ENCODE results near the gene SLC25A13.

SLC25A13 gene

GRCh38 chr7:96188174-96188581, 133.7 kb downstream of the SLC25A13 start:
- TF ChIP-seq POLR2AphosphoS5 (IDR thresholded peaks at IDR 0.05; ENCODE audit: low read depth, low read length) (no peak), SIN3A (IDR thresholded peaks at IDR 0.05; ENCODE audit: borderline replicate concordance, insufficient read depth, low read length) (no peak), FOXP2 (optimal IDR thresholded peaks at IDR 0.05; ENCODE audit: borderline replicate concordance, extremely low read depth, extremely low read length, insufficient read depth) (no peak), TAF1 (IDR thresholded peaks at IDR 0.05; ENCODE audit: borderline replicate concordance, insufficient read depth, low read length) (no peak)
- TF ChIP-seq, protein P1, sequence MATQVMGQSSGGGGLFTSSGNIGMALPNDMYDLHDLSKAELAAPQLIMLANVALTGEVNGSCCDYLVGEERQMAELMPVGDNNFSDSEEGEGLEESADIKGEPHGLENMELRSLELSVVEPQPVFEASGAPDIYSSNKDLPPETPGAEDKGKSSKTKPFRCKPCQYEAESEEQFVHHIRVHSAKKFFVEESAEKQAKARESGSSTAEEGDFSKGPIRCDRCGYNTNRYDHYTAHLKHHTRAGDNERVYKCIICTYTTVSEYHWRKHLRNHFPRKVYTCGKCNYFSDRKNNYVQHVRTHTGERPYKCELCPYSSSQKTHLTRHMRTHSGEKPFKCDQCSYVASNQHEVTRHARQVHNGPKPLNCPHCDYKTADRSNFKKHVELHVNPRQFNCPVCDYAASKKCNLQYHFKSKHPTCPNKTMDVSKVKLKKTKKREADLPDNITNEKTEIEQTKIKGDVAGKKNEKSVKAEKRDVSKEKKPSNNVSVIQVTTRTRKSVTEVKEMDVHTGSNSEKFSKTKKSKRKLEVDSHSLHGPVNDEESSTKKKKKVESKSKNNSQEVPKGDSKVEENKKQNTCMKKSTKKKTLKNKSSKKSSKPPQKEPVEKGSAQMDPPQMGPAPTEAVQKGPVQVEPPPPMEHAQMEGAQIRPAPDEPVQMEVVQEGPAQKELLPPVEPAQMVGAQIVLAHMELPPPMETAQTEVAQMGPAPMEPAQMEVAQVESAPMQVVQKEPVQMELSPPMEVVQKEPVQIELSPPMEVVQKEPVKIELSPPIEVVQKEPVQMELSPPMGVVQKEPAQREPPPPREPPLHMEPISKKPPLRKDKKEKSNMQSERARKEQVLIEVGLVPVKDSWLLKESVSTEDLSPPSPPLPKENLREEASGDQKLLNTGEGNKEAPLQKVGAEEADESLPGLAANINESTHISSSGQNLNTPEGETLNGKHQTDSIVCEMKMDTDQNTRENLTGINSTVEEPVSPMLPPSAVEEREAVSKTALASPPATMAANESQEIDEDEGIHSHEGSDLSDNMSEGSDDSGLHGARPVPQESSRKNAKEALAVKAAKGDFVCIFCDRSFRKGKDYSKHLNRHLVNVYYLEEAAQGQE (IDR thresholded peaks at IDR 0.05; ENCODE audit: insufficient read depth in 1 of 2, low read depth in 2 of 2, low read length in 2 of 2), result no peak

DNA sequence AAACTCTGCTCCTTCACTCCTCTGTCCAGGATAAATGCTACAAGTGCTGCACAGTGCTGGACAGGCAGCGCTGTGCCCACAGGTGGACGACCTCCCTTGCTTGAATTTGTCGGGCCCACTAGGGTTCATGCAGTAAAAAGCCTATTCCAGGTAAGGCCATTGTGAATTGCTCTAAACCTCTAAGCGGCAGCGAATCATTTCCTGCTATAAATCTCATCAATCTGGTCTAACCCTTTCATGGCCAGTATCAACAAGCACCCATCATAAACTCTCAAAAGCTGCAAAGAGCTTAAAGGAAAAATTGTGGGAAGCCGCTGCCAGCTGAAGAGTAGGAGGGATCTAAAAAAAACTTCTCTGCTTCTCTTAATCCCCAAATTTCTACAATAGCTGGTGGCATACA, 134.2 kb downstream of the SLC25A13 start:
- TF ChIP-seq FOXP2 (optimal IDR thresholded peaks at IDR 0.05; ENCODE audit: borderline replicate concordance, extremely low read depth, extremely low read length, insufficient read depth), result no peak
- no peak for TF ChIP-seq SIN3A (IDR thresholded peaks at IDR 0.05; ENCODE audit: borderline replicate concordance, insufficient read depth, low read length)
- no peak for TF ChIP-seq TAF1 (IDR thresholded peaks at IDR 0.05; ENCODE audit: borderline replicate concordance, insufficient read depth, low read length)
- TF ChIP-seq, protein P1 (IDR thresholded peaks at IDR 0.05; ENCODE audit: insufficient read depth in 1 of 2, low read depth in 2 of 2, low read length in 2 of 2), result no peak
- TF ChIP-seq POLR2AphosphoS5 (IDR thresholded peaks at IDR 0.05; ENCODE audit: low read depth, low read length), result no peak

GRCh38 chr7:96184783-96185182, 137.1 kb downstream of the SLC25A13 start:
- TF ChIP-seq TAF1 (IDR thresholded peaks at IDR 0.05; ENCODE audit: borderline replicate concordance, insufficient read depth, low read length) (no peak), FOXP2 (optimal IDR thresholded peaks at IDR 0.05; ENCODE audit: borderline replicate concordance, extremely low read depth, extremely low read length, insufficient read depth) (no peak), SIN3A (IDR thresholded peaks at IDR 0.05; ENCODE audit: borderline replicate concordance, insufficient read depth, low read length) (no peak), POLR2AphosphoS5 (IDR thresholded peaks at IDR 0.05; ENCODE audit: low read depth, low read length) (no peak)
- TF ChIP-seq, protein P1 (IDR thresholded peaks at IDR 0.05; ENCODE audit: insufficient read depth in 1 of 2, low read depth in 2 of 2, low read length in 2 of 2), result no peak

DNA sequence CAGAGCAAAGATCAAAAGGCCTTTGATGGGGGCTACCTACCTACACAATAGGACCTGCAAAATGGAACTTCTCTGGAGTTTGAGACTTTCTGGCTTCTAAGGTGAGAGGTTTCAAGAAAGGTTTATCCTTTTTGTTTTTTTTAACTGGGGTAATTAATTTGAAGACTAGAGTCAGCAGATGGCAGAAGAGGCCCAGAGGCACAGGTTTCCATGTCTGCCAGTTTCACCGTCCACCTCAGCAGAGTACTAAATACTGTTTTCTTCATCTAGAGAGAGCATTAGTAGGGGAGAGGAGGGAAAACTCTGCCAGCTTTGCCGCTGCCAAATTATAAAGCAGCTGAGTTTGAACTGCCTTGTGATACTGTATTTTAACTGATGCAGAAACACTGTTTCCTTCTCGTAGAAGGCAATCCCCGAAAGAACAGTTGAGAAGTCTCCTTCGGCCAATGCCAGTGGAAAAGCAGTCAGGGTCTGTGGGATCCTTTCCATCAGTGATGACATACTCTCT, 138.7 kb downstream of the SLC25A13 start:
- TF ChIP-seq TAF1 (IDR thresholded peaks at IDR 0.05; ENCODE audit: borderline replicate concordance, insufficient read depth, low read length), result no peak
- no peak for TF ChIP-seq POLR2AphosphoS5 (IDR thresholded peaks at IDR 0.05; ENCODE audit: low read depth, low read length)

DNA sequence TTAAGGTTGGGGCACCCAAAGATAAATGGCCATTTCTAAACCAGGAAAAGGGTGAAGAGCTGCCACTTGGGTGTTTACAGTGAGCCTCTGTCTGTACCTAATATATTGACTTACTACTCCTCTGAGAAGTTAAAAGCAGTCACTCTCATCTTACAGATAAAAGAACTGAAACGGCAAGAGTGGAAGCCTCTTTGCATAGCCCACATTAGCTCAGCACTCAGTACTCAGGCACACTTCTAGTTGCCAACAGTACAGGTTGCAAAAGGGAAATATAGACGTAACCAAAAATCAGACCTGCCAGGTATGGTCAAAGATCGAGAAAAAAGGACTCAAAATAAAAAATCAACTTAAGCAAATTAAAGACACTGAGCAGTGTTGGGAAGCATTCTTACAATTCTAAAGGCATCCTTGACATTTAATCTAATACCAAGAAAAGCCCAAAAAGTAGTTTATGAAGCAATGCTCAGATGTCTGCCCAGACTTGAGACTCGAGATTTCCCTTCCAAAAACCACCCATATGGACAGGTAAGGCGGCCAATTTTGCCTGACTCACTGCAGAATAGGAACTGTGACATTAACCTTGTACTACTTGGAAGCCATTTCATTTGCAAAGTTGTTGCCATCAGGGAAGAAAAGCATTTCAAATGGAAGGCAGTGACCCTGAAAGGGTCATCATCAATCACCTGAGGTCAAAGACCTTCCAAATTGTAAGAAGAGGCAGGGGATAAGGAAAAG, 139.3 kb downstream of the SLC25A13 start:
- TF ChIP-seq SIN3A (IDR thresholded peaks at IDR 0.05; ENCODE audit: borderline replicate concordance, insufficient read depth, low read length), result no peak
- TF ChIP-seq, protein P1 (IDR thresholded peaks at IDR 0.05; ENCODE audit: insufficient read depth in 1 of 2, low read depth in 2 of 2, low read length in 2 of 2), result no peak
- no peak for TF ChIP-seq POLR2AphosphoS5 (IDR thresholded peaks at IDR 0.05; ENCODE audit: low read depth, low read length)
- TF ChIP-seq TAF1 (IDR thresholded peaks at IDR 0.05; ENCODE audit: borderline replicate concordance, insufficient read depth, low read length), result no peak
- TF ChIP-seq FOXP2 (optimal IDR thresholded peaks at IDR 0.05; ENCODE audit: borderline replicate concordance, extremely low read depth, extremely low read length, insufficient read depth), result no peak

Data from PFSK-1 (cell line).